GM12865 (cell line): ENCODE data around the gene KCNK17.

Experiments
- DNase-seq: peaks from one replicate; pipeline ENCODE4 v3.0.0; 2010; ENCODE audit warnings: low read depth
- H3K4me3 ChIP-seq: 2 replicates; pipeline ENCODE4 v1.5.1; 2011; ENCODE audit warnings: mild to moderate bottlenecking, low read depth, low read length, control low read depth
- CTCF ChIP-seq: IDR thresholded peaks from 2 replicates; pipeline ENCODE4 v1.5.1; 2011; ENCODE audit warnings: low read length, control low read depth, low read depth, inconsistent platforms; ENCODE audit not compliant: insufficient read depth; ENCODE audit errors: missing control alignments

KCNK17 gene

DNA sequence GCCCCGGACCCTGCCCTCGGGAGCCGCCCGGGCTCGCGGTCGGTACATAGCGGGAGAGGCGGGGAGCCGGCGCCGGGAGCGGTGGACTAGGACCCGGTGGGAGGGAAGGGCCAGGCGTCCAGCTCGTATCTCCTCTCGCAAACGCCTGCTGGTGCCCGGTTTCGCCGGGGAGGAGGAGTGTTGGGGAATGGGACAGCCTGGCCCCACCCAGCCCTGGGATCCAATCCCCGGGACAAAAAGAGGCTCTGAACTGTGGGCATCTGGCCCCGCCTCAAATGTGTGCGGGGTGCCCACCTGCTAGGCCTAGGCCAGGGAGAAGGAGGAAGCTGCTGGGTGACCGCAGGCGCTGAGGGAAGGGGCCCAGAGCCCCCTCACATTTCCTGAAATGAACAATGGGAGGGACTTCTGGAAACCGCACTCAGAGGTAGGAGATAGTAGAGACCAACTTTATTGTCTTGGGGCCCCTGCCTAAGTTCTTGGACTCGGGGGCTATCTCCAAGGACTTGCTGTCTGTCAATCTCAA lies at the start of gene KCNK17:
TSS of gene KCNK17 (minus strand) at position 147 of the 523 bp plus-strand sequence. CDS start at position 48, 99 bp downstream.
- no peak within 1 kb of the TSS for H3K4me3 ChIP-seq
- no peak for DNase-seq
- no peak for TF ChIP-seq CTCF

DNA sequence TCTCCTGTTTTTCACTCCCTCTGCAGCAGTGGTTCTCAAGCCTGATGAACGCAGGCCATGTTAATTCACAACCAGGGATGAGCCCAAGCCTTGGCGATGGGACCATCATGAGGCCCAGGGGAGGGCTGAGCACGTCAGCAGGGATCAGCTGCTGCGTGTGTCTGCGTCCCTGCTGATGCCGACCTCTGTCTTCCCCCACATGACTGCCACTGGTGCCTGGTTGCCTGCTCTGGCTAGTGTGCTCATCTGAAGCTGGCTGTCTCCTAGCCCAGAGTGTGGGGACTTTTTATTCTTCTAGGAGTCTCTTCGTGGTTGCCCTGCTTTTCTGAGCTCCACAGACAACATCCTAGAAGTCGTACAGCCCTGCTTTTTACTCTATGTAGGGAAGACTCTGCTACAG lies 49.1 kb upstream of the KCNK17 start:
- TF ChIP-seq CTCF: no peak
- no peak overlapping the region for H3K4me3 ChIP-seq
- no peak for DNase-seq

GRCh38 chr6:39362487-39362865 lies 48.3 kb upstream of the KCNK17 start:
- peak; percentile 13 for TF ChIP-seq CTCF
- DNase-seq: no peak
- H3K4me3 ChIP-seq: no peak overlapping the region

DNA sequence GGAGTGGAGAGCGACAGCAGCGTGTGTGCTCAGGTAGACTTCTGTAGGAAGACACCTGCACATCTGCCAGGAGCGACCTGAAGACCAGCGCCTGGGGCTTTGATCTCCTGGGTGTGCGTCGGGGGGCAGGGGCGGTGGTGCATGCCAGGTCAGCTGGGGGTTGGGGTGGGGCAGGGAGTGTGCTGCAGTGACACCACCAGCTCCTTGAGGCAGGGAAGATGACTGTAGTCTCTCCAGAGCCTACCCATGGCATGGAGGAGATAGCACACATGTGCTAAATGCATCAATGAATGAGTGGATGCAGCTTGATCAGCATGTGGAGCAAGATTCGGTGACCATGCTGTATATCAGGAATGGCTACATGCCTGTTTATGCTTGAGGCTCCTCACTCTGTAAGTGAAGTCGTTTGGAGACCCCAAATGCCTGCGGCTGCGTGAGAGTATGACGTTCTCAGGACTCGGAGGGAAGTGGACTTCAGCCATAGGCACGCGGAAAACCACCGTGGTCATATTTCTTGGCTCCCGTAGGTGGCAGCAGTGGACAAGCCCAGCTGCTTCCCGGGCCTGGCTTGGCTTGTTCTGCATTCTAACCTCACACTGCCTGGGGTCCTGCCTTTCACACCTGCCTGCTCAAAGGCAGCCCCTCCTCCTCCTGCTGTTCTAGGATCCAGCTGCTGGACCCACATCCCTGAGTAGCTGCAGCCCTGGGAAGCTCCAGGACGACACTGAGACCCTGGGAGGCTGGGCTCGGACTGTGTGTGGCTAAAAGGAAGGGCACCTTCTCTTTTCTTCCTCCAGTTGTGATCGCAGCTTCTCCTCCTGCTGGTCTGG lies 47.7 kb upstream of the KCNK17 start:
- no peak overlapping the region for H3K4me3 ChIP-seq
- peak; percentile 68 for DNase-seq
- TF ChIP-seq CTCF: peak; percentile 86

DNA sequence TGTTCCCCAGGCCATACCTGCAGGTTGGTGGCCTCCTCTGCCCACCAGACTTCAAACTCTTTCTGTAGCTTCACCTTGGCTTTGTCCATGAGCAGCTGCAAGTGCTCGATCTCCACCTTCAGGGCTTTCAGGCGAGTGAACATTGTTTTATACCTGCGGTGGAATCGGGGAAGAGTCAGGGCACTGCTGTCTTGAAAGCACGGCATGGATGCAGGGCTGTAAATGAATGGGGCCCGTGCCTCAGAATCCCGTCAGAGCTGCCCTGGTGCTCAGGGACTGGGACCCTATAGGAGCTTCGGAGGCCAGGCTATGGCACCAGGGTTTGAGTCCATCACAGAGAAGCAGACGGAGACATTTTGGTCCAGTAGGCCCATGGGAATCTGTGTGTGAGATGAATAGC lies 46.2 kb upstream of the KCNK17 start:
- no peak overlapping the region for H3K4me3 ChIP-seq
- DNase-seq: no peak
- TF ChIP-seq CTCF: no peak

DNA sequence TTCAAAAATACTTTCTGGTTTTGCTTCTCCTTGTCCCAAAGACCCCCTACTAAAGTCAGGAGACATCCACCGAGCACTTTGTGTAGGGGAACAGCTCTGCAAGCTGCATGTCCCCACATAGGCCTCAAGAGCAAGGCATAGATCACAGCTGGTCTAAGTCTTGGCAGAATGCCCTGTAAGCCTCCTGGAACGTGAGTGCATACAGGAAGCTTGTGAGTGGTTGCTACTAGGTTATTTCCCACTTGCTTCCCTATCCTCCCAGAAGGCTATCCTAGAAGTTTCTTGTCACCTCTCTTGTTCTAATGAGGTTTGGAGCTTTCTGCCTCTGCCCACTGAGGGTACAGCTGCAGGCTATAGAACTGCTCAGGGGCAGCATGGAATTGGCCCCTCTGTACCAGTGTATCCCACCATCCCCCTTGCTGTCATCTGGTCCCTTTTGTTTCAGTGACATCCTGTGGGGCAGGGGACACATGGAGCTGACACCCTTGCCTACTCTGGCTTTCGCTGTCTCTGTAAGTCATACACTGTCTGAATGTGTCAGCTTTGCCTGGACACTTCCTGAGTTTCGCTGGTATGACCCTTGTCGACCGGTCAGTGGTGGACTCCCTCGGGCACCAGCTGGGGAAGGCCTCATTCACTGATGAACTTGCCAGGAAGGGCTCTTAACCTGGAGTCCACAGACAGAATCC lies 43.9 kb upstream of the KCNK17 start:
- peak; percentile 23 for DNase-seq
- no peak overlapping the region for H3K4me3 ChIP-seq
- TF ChIP-seq CTCF: no peak
